Activated CD8-positive, alpha-beta T cell treated with anti-CD3 and anti-CD28 coated beads for 36 hours (primary cell): ENCODE results near the gene FUT9. TPM values are rescaled to one million over a fixed set of nuclear protein-coding genes. Genes with fewer than 3 reads are reported as not detected.

Experiments
- ATAC-seq: fragments of 200-7000 bp; cut with Tn5 transposase; one replicate; pipeline ENCODE4 v1.10.0; 2021; ENCODE audit warnings: mild to moderate bottlenecking, moderate library complexity
- CTCF ChIA-PET: fragments of 350-600 bp; sonication (Branson Sonifier 250); formaldehyde crosslinking; loops from one replicate; lab custom pipeline; 2021; ENCODE audit warnings: antibody characterized with exemption; lab: Charles Lee
- POLR2A ChIA-PET: fragments of 350-600 bp; sonication (Branson Sonifier 250); formaldehyde crosslinking; loops from one replicate; lab custom pipeline; 2021; ENCODE audit warnings: antibody characterized with exemption; lab: Charles Lee
- DNase-seq: peaks from one replicate; pipeline ENCODE4 v3.0.0-alpha.2; 2020
- H3K27ac Mint-ChIP-seq: one replicate; pipeline ENCODE4 v1.8.0; 2021; ENCODE audit warnings: mild to moderate bottlenecking, mixed read lengths
- H3K27me3 Mint-ChIP-seq: one replicate; pipeline ENCODE4 v1.8.0; 2021; ENCODE audit warnings: mixed read lengths
- H3K36me3 Mint-ChIP-seq: one replicate; pipeline ENCODE4 v1.8.0; 2021; ENCODE audit warnings: low read depth, mixed read lengths
- H3K4me1 Mint-ChIP-seq: one replicate; pipeline ENCODE4 v1.8.0; 2021; ENCODE audit warnings: low read depth, mixed read lengths
- H3K4me3 Mint-ChIP-seq: one replicate; pipeline ENCODE4 v1.8.0; 2021; ENCODE audit warnings: mild to moderate bottlenecking, moderate library complexity, mixed read lengths
- H3K9me3 Mint-ChIP-seq: one replicate; pipeline ENCODE4 v1.8.0; 2021; ENCODE audit warnings: mixed read lengths
- intact Hi-C: fragments of 100-400 bp; cut with micrococcal nuclease; formaldehyde crosslinking; loops from one replicate; pipeline ENCODE4 v1.10.0; 2022
- total RNA-seq, 2 experiments: library from RNA; stranded (reverse); gene quantifications; one replicate each; pipeline ENCODE4 v1.2.3, GENCODE V29; 2021
- TF ChIP-seq, protein P1 (sequence below): fragments of 200-600 bp; IDR thresholded peaks from one replicate; pipeline ENCODE4 v1.8.0; 2022; ENCODE audit warnings: antibody characterized with exemption, mild to moderate bottlenecking

The FUT9 gene
- total RNA-seq, 2 experiments from 2014 or later = not detected

GRCh38 chr6:96075826-96076225 lies 60.1 kb downstream of the FUT9 start:
- ChIA-PET POLR2A (no interaction called here), CTCF (no interaction called here)
- no peak for DNase-seq
- Mint-ChIP-seq H3K9me3 (no peaks in the 10 kb centered on the region), H3K4me1 (no peaks in the 10 kb centered on the region), H3K27ac (no peak overlapping the region), H3K27me3 (no peaks in the 10 kb centered on the region), H3K36me3 (no peaks in the 10 kb centered on the region), H3K4me3 (no peak overlapping the region)
- intact Hi-C loops = no loop called here
- no peak for ATAC-seq
- TF ChIP-seq, protein P1, sequence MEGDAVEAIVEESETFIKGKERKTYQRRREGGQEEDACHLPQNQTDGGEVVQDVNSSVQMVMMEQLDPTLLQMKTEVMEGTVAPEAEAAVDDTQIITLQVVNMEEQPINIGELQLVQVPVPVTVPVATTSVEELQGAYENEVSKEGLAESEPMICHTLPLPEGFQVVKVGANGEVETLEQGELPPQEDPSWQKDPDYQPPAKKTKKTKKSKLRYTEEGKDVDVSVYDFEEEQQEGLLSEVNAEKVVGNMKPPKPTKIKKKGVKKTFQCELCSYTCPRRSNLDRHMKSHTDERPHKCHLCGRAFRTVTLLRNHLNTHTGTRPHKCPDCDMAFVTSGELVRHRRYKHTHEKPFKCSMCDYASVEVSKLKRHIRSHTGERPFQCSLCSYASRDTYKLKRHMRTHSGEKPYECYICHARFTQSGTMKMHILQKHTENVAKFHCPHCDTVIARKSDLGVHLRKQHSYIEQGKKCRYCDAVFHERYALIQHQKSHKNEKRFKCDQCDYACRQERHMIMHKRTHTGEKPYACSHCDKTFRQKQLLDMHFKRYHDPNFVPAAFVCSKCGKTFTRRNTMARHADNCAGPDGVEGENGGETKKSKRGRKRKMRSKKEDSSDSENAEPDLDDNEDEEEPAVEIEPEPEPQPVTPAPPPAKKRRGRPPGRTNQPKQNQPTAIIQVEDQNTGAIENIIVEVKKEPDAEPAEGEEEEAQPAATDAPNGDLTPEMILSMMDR = no peak

DNA sequence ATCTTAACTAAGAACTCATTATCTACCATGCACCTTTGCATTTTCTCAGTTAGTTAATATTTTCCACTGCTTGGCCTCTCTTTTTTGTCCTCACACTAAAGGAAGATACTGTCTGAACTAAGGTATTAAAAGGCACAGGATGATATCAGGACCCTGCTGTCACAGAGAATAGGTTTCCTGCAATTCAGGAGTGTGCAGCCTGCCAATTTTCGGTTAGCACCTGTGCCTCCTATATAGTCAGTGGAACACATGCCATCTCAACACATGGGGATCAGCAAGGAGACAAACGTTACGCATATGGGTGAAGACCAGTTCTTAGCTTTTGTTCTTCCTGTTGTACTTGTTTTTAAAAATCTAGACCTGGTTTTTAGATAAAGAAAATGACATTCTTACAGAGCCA lies 71.0 kb downstream of the FUT9 start:
- Mint-ChIP-seq H3K27me3 (no peaks in the 10 kb centered on the region), H3K27ac (no peak overlapping the region), H3K4me3 (no peak overlapping the region), H3K4me1 (no peaks in the 10 kb centered on the region), H3K9me3 (no peaks in the 10 kb centered on the region), H3K36me3 (no peaks in the 10 kb centered on the region)
- no peak for DNase-seq
- ChIA-PET POLR2A (no interaction called here), CTCF (no interaction called here)
- intact Hi-C loops = no loop called here
- no peak for ATAC-seq
- TF ChIP-seq, protein P1 = no peak

DNA sequence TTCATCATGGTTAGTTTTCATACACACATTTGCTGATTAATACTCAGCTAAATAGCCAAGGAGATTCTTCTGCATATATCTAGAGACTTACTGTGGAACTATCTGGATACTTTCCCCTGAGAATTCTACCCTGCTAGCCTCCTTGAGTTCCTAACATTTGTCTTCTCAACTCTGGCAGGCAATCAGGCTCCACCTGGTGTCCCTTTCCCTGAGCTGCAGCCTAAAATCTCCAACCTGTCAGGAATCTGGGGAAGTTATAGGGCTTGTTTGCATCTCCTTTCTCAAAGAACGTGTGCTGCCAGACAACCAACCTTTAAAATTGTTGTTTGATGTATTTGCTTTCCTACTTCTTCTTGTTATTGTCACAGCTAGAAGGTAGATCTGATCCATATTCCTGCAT lies 73.4 kb downstream of the FUT9 start:
- Mint-ChIP-seq H3K27me3 (no peaks in the 10 kb centered on the region), H3K9me3 (no peaks in the 10 kb centered on the region), H3K27ac (no peak overlapping the region), H3K36me3 (no peaks in the 10 kb centered on the region), H3K4me3 (no peak overlapping the region), H3K4me1 (no peaks in the 10 kb centered on the region)
- ChIA-PET CTCF (interaction anchor here (1.0 kb wide), 1 partner anchor 43 kb away, joined by 4 read pairs; no protein-coding TSS in a partner anchor), POLR2A (no interaction called here)
- intact Hi-C loops = no loop called here
- DNase-seq (no peak), ATAC-seq (no peak)
- TF ChIP-seq, protein P1 = no peak

DNA sequence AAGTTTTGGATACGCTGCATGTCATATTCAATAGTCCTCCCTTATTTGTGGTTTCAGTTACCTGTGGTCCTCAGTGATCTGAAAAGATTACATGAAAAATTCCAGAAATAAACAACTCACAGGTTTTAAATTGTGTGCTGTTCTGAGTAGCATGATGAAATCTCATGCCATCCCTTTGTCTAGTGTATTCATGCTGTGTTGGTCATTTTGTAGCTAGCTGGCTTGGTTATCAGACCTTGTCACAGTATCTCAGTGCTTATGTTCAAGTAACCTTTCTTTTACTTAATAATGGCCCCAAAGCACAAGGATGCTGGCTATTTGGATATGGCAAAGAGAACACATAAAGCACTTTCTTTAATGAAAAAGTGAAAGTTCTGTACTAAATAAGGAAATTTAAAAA lies 78.3 kb downstream of the FUT9 start:
- no peak overlapping the region for H3K4me3 Mint-ChIP-seq
- intact Hi-C loops = no loop called here
- no peaks in the 10 kb centered on the region for H3K4me1 Mint-ChIP-seq
- CTCF ChIA-PET = no interaction called here
- POLR2A ChIA-PET = no interaction called here
- no peak for DNase-seq
- no peak for ATAC-seq
- H3K36me3 Mint-ChIP-seq = no peaks in the 10 kb centered on the region
- H3K27me3 Mint-ChIP-seq = no peaks in the 10 kb centered on the region
- TF ChIP-seq, protein P1 = no peak
- no peaks in the 10 kb centered on the region for H3K9me3 Mint-ChIP-seq
- H3K27ac Mint-ChIP-seq = no peak overlapping the region

- Mint-ChIP-seq H3K36me3 (no peaks in the 10 kb centered on the region), H3K9me3 (no peaks in the 10 kb centered on the region), H3K27me3 (no peaks in the 10 kb centered on the region), H3K4me3 (no peak overlapping the region), H3K4me1 (no peaks in the 10 kb centered on the region), H3K27ac (no peak overlapping the region)
- DNase-seq (no peak), ATAC-seq (no peak)
- intact Hi-C loops = no loop called here
- TF ChIP-seq, protein P1 = no peak
- CTCF ChIA-PET = no interaction called here
- POLR2A ChIA-PET = no interaction called here
Observed at GRCh38 chr6:96099069-96099468, 83.3 kb downstream of the FUT9 start.
